ENCODE measurements around the gene TMEM50B.
"Not testable (repeated sequence)": the region's sequence is repeated elsewhere in the genome, so short reads cannot be mapped to it uniquely, and the experiment has no call there.

Gene TMEM50B

GRCh38 chr21:33479679-33480480, at the start of gene TMEM50B:
Gene TMEM50B (minus strand): TSS chr21:33479974. CDS start chr21:33468885, 11,089 bp downstream.
- DNase-seq = peak; percentile 97

DNA sequence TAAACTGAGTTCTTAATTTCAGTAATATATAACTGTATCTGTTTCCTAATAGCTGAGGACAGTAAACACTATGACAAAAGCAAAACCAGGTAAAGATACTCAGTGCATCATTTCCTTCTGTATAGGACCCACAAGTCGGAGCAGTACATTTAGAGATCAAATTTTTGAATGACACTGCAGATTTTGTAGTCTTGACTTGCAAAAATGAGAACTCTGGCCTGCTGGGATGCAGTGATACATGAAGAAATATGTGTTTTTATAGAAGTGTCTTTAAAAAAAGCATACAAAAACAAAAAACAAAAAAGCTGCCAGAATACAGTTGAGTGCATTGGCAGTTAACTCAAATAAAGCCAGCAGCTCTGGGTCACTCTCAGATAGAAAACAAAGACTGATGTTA, 43.2 kb upstream of the TMEM50B start:
- DNase-seq = no peak

DNA sequence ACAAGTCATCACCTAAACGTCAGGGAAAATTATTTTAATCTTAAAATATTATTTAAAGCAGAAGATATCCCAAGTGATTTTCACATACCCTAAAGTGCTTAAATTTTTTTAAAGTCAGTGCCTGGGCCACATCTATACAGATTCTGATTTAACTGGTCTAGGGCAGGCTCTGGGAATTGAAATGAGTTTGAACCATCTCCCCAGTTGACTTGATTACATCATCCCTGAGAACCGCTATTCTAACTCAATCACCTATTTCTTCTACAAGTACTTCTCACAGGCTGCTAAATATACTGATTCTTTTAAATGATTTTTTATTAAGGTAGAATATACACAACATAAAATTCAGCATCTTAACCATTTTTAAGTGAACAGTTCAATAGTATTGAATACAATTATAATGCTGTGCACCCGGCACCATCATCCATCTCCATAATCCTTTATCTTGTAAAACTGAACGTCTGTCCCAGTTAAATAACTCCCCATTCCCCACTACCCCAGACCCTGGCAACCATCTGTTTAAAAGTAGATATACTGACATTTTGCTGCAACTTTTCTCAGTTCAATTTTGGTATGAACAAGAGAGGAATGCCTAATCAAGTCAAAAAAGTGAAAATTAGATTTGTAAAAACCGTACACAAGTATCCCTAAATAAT, 42.7 kb upstream of the TMEM50B start:
- no peak for DNase-seq

- no peak for DNase-seq
Measured at GRCh38 chr21:33518899-33519298, 39.1 kb upstream of the TMEM50B start.

DNA sequence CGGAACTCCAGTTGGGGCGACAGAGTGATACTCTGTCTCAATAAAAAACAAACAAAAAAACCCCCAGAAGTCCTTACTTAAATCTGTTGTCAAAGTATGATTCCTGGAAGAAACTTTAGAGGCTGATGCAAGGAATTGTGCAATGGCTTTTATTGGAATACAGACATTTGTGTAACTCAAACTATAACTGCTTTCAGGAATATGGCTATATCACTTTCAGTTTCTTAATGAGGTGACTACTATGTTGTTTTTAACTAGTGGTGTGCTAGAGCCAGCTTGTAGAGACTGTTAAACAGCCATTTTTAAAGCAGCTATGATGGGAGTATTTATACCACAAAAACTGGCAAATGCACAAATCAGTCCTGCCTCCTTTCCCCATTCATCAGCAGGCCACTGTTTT, 34.5 kb upstream of the TMEM50B start:
- DNase-seq = no peak

DNA sequence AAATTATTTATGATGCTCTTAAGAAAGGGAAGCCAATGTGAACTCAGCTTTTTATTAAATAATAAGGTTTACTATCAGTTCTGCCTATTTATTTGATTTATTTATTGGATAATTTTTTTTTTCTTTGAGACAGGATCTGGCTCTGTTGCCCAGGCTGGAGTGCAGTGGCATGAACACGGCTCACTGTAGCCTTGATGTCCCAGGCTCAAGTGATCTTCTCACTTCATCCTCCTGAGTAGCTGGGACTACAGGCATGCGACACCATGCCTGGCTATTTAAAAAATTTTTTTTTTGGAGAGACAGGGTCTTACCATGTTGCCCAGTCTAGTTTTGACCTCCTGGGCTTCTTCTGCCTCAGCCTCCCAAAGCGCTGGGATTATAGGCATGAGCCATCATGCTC, 32.7 kb upstream of the TMEM50B start:
- no peak for DNase-seq

GRCh38 chr21:33511639-33512038, 31.9 kb upstream of the TMEM50B start:
- DNase-seq = no peak

- DNase-seq = no peak
Measured at GRCh38 chr21:33510826-33511225, 31.1 kb upstream of the TMEM50B start.

DNA sequence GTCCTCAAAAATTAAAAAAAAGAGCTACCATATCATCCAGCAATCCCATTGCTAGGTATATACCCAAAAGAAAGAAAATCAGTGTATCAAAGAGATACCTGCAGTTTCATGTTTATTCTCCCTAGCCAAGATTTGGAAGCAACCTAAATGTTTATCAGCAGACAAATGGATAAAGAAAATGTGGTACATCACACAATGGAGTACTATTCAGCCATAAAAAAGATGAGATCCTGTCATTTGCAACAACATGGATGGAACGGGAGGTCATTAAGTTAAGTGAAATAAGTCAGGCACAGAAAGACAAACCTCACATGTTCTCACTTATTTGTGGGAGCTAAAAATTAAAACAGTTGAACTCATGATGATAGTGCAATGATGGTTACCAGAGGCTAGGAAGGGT, 27.2 kb upstream of the TMEM50B start:
- DNase-seq = not testable (repeated sequence)

GRCh38 chr21:33505833-33506232, 26.1 kb upstream of the TMEM50B start:
- DNase-seq = no peak

DNA sequence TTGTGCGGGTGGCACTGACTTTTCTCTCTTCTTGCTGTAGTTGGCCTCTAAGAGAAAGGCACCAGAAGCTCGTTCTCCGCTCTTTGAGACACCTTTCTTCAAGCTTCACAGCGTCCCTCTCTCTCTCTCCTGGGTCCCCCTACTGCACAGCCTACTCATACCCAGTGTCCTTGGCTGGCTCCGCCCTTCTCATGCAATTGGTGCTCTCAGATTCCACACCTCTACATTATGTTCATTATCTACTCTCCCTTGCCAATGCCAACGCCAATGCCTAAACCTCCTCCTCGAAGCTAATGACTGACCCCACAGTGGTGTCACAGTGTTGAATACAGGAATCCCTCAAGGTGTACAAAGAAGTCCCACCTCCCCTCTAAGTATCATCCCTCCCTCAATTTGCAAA, 16.6 kb upstream of the TMEM50B start:
- no peak for DNase-seq

GRCh38 chr21:33495743-33496142, 16.0 kb upstream of the TMEM50B start:
- no peak for DNase-seq

DNA sequence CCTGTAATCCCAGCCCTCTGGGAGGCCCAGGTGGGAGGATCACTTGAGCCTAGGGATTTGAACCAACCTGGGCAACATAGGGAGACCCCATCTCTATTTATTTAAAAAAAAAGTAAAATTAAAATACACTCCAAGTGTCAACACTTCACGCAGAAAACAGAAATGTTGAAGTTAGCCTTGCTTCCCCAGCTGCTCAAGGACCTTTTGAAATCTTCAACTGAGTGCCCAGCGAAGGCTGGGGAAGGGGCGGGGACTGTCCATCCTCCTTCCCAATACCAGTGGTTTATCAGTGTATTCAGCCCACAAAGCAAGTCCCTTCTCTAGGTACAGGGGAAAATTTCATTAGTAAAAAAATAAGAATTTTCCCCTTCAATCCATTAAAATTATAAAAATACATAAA, 14.0 kb upstream of the TMEM50B start:
- no peak for DNase-seq

- DNase-seq = no peak
Measured at GRCh38 chr21:33492571-33492970, 12.8 kb upstream of the TMEM50B start.

DNA sequence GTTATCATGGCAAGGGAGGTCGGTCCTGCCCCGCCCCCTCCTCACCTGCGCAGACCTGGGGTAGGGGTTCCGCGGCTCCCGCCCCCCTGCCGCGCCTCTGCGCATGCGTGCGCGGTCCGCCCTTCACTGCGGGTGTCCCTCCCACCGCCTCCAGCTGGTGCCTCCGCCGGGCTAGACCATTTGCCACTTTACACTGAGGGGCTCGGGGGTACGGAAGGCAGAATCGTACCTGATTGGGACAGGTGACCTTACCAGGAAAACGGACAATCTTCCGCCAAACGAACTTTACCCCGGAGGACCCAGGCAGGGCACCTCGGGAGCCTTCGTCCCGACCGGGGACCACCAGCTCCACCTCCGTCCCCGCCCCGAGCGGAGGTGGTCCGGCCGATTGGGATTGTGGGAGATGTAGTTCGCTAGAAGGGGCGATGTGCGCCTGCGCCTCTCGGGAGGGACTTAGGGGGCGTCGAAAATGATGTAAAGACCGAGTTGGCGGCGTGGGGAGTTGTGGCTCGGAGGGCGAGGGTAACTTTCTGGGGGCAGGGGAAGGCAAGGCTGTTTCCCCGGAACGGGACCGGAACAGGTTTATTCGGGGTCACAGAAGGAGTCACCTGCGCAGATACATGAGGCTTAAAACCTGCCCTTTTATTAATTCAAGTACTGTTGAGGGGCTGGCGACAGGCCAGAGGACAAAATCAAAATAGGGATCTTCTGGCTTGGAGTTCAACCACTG, 11.8 kb upstream of the TMEM50B start, which contains the start of gene DNAJC28:
TSS of gene DNAJC28 (minus strand) at position 344 of the 730 bp plus-strand sequence. CDS start 2,323 bp downstream, outside the sequence.
- DNase-seq = peak; percentile 96

DNA sequence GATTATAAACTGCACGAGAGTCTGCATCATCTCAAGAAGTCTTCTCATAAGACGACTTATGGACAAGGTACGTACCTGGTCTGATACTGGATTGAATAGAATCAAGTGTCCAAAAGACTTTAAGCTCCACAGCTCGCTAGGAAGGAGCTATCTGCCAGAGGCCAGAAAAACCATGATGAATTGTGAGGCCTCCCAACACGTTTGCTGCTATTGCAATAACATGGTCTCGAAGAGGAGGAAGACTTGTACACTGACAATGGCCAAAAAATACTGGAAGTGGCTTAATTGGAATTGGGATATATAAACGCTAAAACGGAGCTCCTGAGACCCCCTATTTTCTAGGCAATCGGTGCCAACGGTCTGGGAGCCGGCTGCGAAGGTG, 11.2 kb upstream of the TMEM50B start:
- DNase-seq = no peak

DNA sequence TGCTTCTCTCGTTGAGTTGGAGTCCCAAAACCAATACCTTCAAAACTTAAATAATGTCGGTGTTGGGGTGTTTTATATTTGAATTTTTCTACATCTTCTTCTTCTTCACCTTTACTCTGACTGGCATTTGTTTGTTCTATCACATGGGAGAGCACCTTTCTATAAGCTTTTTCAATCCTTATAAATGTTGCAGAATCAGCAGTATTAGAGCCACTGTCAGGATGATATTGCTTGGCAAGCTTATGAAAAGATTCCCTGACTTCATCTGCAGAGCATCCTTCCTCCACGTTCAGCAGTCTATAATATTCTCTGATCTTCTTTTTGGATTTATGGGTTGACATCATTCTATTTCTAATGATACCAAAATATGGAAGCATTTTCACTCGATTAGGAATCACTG, 9.2 kb upstream of the TMEM50B start:
- DNase-seq = no peak

- no peak for DNase-seq
Measured at GRCh38 chr21:33487996-33488395, 8.2 kb upstream of the TMEM50B start.

- DNase-seq = no peak
Measured at GRCh38 chr21:33481314-33481943, 1.7 kb upstream of the TMEM50B start.

DNA sequence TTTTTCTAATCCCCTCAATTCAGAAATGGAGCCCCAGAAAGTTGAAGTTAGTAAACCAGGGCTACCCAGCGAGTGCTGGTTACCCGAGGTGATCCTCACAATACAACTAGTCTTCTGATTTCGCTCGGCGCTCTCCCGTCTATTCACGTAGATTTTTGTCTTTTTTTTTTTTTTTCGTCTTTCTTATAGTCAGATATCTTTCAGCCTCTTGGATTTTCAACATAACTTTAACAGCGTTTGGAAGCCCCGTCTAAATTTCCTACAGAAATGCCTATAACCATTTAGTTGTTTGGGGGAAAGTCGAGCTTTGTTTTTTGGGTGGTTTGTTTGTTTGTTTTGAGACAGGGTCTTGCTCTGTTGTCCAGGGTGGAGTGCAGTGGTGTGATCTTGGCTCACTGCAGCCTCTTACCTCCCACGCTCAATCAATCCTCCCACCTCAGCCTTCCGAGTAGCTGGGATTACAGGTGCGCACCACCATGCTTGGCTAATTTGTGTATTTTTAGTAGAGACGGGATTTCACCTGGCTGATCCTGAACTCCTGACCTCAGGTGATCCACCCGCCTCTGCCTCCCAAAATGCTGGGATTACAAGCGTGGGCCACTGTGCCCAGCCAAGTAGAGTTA, 818 bp upstream of the TMEM50B start:
- DNase-seq = no peak

GRCh38 chr21:33478935-33479678, 667 bp downstream of the TMEM50B start:
- peak; percentile 42 for DNase-seq

DNA sequence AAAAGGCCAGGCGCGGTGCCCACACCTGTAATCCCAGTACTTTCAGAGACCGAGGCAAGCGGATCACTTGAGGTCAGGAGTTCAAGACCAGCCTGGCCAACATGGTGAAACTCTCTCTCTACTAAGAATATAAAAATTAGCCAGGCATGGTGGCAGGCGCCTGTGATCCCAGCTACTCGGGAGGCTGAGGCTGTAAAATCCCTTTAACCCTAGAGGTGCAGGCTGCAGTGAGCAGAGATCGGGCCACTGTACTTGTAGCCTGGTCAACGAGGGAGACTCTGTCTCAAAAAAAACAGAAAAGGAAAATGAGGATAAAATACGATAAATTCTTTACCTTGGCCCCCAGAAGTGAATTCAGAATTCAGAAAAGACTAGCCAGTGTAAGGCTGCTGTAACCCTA, 1.6 kb downstream of the TMEM50B start:
- DNase-seq = no peak
